T follicular helper cell (primary cell): ENCODE data around the gene NAPA.
"Not testable (repeated sequence)": the region's sequence is repeated elsewhere in the genome, so short reads cannot be mapped to it uniquely, and the experiment has no call there.

Experiments
- DNase-seq: peaks from one replicate; pipeline ENCODE4 v3.0.0-alpha.2; 2020; ENCODE audit warnings: low read depth

Gene NAPA

DNA sequence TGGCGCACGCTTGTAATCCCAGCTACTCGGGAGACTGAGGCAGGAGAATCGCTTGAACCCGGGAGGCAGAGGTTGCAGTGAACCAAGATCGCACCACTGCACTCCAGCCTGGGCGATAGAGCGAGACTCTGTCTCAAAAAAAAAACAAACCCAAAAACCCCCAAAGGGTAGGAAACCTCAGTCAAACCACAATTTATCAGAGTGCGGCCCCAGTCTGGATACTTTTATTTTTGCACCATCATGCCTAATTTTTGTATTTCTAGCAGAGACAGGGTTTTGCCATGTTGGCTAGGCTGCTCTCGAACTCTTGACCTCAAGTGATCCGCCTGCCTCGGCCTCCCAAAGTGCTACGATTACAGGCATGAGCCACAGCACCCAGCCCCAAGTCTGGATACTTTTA, 28.6 kb downstream of the NAPA start:
- DNase-seq = not testable (repeated sequence)

DNA sequence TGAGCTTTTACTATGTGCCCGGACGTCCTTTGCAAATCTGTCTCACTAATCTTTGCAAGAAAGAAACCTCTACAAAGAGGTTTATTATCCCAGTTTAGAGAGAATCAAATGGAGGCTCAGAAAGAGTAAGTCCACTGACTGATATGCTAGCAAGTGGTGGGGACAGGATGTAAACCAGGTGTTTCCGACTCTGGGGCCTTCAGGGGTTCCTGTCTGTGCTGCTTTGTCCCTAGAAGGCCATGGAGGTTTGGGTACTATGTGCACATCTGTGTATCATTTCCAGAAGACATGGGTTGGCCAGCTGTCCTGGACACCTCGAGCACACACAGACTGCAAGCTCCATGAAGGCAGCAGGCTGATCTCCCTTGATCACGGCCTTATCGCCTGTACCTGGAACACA, 29.7 kb downstream of the NAPA start:
- DNase-seq = no peak

DNA sequence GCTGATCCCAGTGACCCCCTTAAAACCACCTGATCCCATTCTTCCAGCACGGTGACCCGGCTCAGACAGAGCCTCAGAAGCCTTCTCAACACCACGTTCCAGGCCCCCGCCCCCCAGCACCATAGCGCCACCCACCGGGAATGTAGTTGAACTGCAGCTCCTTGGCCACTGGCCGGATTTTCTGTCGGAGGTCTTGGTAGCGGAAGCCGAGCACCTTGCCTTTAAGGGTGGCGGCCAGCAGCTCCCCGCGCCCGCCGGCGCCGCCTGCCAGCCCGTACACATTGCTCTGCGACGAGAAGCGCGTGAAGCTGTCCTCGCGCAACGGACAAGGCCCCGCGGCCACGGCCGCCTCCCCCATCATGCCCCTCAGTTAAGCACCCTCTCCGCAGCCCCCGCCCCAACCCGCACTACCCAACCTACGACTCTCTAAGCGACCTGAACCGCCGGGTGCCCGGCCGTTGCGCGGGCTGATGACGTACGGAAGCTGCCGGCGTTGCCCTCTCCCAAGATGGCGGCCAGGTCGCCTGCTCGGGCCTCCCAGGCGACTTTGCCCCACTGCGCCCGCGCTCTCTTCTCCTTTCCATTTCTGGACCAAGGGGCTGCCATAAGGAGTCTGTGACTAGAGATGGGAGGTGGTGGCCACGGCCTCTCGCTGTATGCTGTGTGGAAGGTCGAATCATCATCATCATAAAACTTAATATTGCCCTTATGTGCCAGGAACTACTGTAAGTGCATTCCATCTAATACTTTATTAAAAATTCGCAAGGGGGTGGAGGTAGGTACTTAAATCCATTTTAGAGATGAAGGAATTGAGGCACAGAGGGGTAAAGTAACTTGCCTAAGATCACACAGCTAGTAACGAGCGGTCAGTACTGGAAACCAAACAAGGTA, 30.8 kb downstream of the NAPA start, which contains the start of gene KPTN:
Gene KPTN (minus strand): TSS at position 420 of the 891 bp plus-strand sequence. CDS start 59 bp downstream, at position 361.
- peak; percentile 83 for DNase-seq

DNA sequence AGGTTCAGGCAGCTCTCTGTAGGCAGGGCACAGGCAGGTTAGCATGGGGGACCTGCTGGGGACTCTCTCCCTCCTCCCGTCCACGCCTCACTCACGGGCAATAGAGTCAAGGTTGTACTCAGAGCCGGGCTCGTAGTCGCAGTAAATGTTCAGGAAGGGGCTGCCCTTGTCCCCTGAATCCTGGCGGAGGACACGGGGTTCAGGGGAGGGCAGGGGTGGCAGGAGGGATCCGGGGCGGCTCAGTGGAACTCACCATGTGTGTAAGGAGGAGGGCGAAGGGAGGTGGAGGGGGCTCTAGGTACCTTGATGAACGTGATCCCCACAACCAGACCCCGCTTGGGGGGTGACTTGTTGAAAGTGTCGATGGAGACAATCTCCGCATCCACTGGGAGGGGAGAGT, 31.7 kb downstream of the NAPA start:
- DNase-seq = no peak

DNA sequence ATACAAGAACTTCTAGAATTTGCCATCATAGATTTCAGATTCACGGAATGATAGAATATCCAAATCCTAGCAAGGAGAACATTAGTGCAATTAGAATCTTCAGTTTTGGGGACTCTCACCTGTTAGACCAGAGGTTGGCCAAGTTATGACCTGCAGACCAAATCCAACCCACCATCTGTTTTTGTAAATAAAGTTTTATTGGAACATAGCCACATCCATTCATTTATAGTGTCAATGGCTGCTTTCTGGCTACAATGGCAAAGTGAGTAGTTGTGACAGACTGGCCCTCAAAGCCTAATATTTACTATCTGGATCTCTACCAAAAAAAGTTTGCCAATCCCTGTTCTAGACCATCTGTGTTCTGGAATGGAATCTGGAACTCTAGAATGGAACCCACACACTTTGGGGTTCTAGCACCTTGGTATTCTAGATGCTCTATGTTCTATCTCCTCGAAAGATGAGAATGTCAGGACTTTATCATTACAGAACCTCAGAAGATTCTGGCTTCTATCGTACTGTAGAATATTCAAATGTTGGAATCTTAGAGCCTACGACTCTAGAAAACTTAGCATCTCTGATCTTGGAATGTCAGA, 33.3 kb downstream of the NAPA start:
- no peak for DNase-seq

DNA sequence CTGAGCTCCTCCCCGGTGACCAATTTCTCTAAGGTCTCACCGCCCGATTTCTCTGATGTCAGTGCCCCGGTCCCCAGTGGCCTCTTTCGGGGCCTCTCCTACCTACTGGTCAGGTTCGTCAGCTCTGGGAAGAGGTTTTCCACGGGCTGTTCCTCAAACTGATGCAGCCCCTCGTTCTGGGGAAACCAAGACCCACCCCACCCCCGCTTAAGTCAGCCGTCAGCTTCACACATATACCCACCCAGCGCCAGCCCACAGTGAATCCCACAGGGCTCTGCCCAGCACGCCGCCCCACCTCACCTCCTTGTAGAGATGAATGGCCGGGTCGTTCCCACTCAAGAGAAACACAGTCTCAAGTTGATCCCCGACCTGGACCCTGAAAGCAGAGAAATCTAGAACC, 34.2 kb downstream of the NAPA start:
- DNase-seq = no peak

DNA sequence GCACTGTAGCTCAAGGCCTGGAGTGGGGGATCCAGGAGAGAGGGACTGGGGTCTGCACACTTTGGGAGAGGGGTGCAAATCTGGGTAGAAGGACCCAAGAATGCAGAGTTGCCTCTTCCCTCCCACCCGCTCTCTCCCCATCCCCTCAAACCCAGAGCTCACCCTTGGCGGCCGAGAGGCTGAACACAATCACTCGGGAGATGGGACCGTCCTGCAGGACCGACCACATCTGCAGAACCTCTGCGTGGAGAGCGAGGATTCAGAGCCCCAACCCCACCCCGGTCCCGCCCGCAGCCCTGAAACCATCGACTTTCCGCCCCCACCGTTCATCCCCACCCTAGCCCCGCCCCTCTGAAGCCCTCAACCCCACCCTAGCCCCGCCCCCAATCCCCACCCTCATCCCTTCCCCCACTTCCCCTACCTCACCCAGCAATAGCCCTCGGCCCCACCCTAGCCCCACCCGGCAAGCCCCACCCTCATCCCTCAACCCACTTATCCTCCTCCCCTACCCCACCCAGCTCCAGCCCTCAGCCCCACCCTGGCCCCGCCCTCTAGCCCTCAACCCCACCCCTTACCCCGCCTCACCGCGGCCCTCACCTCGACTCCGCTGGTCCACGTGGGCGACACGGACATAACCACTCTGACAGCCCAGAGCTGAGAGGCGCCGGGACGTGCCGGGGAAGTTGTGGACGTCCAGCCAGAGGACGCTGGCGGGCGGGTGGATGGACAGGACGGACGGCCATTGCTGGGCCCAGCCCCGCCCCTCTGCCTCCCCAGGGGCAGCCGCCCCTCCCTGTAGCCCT, 35.0 kb downstream of the NAPA start:
- DNase-seq = no peak

DNA sequence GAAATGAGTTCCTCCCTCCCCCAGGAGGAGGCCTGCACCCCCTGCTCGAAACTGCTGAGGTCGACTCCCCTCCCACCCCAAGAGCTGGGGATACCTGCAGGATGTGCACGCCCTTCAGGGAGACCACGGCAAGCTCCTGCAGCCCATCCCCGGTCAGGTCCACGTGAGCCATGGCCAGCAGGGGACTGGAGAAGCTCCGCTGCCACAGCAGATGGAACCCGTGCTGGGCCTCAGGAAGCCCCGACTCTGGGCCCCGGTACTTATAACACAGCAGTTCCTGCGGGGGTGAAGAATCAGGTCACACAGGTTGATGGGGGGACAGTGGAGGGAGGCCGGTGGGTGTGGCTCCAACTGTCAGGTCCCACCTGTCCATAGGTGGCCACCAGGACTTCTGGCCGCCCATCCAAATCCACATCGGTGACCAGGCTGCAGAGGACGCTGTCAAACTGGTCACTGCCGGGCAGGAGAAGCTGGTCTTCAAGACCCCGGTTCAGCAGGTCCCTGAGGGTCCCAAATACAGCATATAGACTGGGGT, 38.4 kb downstream of the NAPA start:
- DNase-seq = no peak

DNA sequence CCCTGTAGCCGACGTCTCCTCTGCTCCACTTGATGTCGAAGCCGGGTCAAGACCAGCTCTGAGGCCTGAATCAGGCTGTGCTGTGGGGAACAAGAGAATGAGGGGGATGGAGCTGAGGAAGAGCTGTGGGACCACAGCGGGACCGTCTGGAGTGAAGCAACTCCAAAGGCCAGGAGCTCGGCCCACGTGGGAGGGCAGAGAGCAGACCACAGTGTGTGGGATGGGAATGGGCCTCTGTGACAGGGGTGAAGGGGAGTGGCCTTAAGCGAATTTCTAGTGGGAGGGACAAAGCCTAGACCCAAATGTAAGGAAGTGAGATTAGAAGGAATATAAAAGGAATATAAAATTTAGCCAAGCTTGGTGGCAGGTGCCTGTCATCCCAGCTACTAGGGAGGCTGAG, 39.4 kb downstream of the NAPA start:
- no peak for DNase-seq

DNA sequence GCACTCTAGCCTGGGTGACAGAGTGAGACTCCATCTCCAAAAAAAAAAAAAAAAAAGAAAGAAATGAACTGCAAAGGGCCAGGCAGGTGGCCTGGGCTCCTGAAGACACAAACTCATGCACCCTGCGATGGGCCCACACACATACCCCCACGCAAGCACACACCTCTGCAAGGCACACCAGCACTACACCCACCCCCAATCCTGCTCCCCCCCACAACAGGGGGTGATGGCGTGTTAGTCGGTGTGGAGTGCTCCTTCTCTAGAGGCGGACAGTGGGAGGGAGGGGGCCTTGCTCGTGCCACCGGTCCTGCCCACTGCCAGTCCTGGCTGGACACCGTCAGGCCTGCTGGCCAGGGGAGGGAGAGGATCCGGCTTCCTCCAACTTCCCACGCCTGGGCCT, 41.5 kb downstream of the NAPA start:
- DNase-seq = no peak

DNA sequence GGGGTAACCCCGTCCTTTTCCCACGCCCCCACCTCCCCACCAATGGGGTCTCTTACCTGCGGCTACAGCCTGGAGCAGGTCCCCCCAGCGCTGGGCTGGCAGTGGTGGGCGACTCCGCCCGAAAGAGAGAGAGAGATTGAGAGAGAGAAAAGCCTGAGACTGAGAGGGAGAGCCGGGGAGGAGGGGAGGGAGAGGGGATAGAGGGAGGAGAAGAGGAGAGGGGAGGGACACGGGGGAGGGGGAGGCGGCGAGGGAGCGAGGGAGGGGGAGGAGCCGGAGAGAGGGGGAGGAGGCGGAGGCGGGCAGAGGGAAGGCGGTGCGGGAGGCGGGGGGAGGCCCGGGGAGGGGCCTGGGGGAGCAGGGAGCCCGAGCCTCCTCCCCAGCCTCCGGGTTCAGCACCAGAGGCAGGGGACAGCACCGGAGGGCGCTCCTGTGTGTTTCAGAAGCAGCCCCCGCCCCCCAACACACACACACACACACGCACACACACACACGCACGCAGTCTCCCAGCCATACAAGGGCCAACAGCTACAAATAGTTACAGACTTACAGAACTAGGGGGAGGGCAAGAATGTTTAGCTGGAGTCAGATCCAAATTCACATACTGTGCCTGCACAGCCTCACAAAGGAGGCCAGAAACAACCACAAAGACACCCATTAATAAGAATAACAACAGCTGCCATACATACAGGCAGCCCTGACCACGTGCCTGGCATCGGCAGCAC, 43.0 kb downstream of the NAPA start, which contains the start of gene SLC8A2:
Gene SLC8A2 (minus strand): TSS at position 161 of the 725 bp plus-strand sequence. CDS start 5,490 bp downstream, outside the sequence.
- DNase-seq = peak; percentile 55

DNA sequence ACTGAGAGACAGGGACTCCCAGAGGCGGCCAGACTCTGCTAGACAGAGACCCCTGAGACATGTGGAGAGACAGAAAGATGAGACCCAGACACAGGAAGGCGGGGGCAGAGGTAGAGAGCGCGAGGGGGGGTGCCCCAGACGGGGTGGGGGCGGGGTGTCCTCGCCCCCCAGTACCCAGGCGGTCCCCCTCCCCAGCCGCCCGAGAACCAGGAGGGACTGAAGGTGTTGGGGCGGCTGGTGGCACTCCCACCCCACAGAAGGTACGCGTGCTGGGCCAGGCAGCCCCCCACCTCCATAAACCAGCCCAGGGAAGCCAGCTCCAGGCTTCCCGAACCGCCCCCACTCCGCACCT, 43.5 kb downstream of the NAPA start:
- DNase-seq = no peak

DNA sequence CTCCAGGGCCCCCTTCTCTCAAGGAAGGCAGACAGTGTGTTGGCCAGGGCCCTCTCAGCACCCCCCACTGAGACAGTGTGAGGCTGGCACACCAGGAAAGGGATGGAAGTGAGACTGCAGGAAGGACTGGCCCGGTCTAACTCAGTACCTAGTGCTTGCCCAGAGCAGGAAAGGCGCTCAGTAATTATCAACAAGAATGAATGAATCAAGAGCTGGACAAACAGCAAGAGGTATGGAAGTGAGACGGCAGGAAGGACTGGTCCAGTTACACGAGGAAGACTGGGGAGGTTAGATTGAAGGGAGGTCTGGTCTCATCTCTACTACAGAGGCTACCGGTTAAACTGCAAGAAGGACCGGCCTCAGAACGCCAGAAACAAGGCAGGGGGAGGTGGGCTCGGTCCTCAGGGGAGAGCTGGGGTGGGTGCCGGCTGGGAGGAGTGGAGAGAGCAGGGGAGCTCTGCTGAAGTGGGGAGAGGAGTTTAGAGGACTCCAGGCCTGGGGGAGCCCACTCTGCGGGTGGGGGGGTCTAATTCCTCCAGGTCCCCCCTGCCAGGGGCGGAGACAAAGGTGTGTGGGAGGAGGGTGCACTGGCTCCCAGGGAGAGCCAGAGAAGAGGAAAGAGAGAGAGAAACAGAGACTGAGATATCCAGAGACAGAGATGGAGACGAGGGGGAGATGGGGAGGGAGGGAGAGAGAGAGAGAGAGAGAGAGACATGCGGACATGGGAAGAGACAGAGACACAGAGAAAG, 44.2 kb downstream of the NAPA start:
- no peak for DNase-seq

DNA sequence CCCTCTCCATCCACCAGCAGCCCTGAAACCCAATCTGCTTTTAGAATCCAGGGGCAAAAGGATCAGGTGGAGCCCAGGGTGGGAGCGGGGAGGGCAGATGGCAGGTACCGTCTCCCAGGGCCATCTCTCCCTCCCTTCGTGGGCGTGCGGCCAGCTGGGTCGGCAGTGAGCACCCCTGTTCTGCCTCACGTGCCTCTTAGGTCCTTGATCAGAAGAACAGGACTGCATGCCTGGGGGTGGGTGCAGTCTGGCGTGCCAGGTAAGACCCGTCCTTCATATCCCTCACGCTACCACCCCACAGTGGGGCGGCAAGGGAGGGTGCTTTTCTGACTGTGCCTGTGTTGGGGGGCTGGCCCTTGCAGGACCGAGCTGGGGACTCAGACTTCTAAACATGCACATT, 45.1 kb downstream of the NAPA start:
- no peak for DNase-seq

DNA sequence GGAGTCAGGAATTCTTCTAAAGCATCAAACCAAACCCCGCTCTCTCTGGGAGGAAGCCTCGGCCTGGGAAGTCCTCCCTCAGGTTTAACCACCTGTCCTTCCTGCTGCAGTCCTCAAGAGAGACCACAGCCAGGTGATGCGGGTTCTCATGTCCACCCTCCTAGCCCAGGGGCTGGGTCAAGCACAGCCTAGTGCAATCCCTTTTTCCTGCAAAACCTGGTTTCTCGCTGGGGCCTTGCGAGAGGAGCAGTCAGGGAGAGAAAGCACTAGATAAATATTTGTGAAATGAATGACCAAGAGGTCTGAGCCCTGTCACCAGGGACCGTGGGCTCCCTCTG, 45.5 kb downstream of the NAPA start:
- no peak for DNase-seq

DNA sequence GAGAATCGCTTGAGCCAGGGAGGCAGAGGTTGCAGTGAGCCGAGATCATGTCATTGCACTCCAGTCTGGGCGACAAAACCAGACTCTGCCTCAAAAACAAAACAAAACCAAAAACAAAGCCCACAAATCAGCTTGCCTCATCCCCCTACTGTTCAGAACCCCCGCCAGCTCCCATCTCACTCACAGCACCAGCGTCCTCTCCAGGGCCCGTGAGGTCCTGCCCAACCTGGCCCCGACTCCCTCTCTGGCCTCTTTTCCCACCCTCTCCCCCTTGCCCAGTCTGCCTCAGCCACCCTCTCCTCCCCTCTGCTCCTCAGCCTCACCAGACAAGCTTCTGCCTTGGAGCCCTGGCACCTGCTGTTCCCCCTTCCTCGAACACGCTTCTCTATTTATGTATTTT, 46.9 kb downstream of the NAPA start:
- DNase-seq = no peak

DNA sequence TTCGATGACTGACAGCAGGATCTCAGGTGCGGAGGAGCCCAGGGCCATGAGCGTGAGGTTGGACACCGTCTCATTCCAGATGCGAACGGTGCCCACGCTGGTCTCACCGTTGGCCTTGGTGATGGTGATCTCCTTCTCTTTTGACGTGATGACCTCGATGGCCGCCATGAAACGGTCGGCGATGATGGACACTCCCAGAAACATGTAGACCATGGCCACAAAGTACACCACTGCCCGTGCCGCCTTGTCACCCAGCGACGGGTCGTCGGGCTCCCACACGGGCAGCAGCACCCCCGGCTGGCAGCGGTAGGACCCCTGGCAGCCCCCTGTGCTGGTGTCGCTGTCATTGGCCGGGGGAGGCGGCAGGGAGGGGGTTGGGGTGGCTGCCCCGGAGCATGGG, 48.9 kb downstream of the NAPA start:
- no peak for DNase-seq

DNA sequence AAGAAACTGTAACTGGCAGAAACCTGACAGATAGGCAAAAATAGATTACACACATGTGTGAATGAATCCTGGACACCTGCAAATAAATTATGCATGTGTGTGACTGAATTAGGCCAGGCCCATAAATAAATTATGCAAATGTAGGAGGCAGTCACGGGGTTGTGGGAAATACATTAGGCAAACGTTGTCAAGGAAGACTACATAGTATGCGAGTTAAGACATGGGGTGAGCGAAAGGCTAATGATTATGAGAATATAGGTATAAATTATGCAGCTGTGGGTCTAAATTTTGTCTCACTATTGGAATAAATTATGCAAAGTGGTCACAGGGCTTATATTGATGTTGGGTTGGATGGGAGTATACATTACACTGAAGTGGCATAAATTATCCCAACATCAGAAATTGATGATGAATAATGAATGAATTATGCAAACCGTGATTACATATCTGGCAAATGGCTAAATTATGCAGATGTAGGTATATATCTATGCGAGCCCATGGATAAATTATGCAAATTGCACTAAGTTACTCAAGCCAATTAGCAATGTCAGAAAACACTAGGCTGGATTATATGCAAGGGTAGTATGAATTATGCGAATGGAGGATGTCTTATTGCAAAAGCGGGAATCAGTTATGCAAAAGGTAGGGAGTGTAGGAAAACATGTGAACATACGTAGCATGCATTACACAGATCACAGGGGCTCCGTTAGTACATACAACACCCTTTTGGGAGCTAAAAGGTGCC, 50.0 kb downstream of the NAPA start:
- no peak for DNase-seq

DNA sequence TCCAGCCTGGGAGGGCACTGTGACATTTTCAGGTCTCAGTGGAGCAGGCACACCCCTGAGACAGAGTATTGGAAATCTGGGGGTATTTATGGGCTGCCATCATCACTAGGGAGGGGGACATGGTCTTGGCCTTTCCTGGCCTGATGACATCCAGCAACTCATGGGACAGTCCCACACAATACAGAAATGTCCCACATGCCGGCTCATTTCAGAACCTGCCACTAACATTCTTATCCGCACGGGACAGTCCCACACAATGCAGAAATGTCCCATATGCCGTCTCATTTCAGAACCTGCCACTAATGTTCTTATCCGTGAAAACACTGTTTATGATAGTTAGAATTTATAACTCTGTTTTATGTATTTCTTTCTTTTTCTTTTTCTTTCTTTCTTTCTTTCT, 53.0 kb downstream of the NAPA start:
- no peak for DNase-seq

DNA sequence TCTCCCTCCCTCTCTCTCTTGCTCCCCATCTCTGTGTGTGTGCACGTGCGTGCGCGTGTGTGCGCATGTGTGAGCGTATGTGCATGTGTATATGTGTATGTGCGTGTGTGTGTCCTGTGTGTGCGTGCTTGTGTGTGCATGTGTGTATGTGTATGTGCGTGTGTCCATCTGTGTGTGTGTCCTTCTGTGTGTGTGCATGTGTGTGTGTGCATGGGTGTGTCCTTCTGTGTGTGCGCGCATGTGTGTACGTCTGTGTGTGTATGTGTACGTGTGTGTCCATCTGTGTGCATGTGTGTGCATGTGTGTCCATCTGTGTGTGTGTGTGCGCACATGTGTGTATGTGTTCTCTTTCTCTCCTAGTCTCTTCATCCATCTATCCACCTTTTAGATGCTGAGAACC, 55.4 kb downstream of the NAPA start:
- no peak for DNase-seq
